ENCODE measurements around the gene LRRC56.

- TF ChIP-seq CTCF (IDR thresholded peaks at IDR 0.05) (no peak), POLR2A (IDR thresholded peaks at IDR 0.05) (no peak), POLR2AphosphoS5 (IDR thresholded peaks at IDR 0.05) (no peak)
Measured at GRCh38 chr11:571802-572185, 34.5 kb downstream of the LRRC56 start.
